Esophagus muscularis mucosa (tissue), 4 donors: ENCODE data around the gene TNRC6C. TPM values are rescaled to one million over a fixed set of nuclear protein-coding genes. Genes with fewer than 3 reads are reported as not detected.

Experiments
- DNase-seq: peaks from one replicate; pipeline ENCODE4 v3.0.0-alpha.2; 2017; ENCODE audit errors: extremely low spot score
- H3K27ac ChIP-seq, 4 donors: fragments of 200-600 bp; sonication (generic); replicated peaks in 1 of 4; 1 replicate in 3 of 4; 2 replicates in 1 of 4; pipeline ENCODE4 v1.5.1; 2016 to 2019; ENCODE audit warnings: mild to moderate bottlenecking in 1 of 4
- H3K27me3 ChIP-seq, 4 donors: fragments of 200-600 bp; sonication (generic); one replicate each; pipeline versions ENCODE4 v1.5.1 to v1.6.0; 2016 to 2019
- H3K36me3 ChIP-seq, 4 donors: fragments of 200-600 bp; sonication (generic); one replicate each; pipeline ENCODE4 v1.5.1; 2016 to 2019
- H3K4me1 ChIP-seq, 4 donors: fragments of 200-600 bp; sonication (generic); one replicate each; pipeline ENCODE4 v1.5.1; 2016 to 2019
- H3K4me3 ChIP-seq, 4 donors: fragments of 200-600 bp; sonication (generic); 1 replicate in 2 of 4; 2 replicates in 2 of 4; pipeline ENCODE4 v1.5.1; 2016 to 2019; ENCODE audit warnings: mild to moderate bottlenecking in 4 of 4, moderate library complexity in 1 of 4
- H3K9me3 ChIP-seq, 4 donors: fragments of 200-600 bp; sonication (generic); 1 replicate in 3 of 4; 2 replicates in 1 of 4; pipeline ENCODE4 v1.5.1; 2016 to 2019
- EP300 ChIP-seq: sonication (generic); formaldehyde crosslinking; IDR thresholded peaks from one replicate; pipeline ENCODE4 v1.6.1; 2017; ENCODE audit warnings: antibody characterized with exemption
- POLR2A ChIP-seq: fragments of 450-650 bp; IDR thresholded peaks from one replicate; pipeline ENCODE4 v1.6.1; 2017; ENCODE audit warnings: antibody characterized with exemption, moderate library complexity, mild to moderate bottlenecking, low read depth
- POLR2AphosphoS5 ChIP-seq, 2 donors: sonication (generic); formaldehyde crosslinking; IDR thresholded peaks; one replicate each; pipeline ENCODE4 v1.6.1; 2017; ENCODE audit warnings: antibody characterized with exemption in 2 of 2
- WGBS: methylation state at CpG from one replicate; pipeline ENCODE4 v1.1.5; 2018; 5-methylcytosine and 5-hydroxymethylcytosine counted together
- intact Hi-C: fragments of 100-400 bp; cut with DNase I; formaldehyde crosslinking; loops from one replicate; pipeline ENCODE4 v1.15.1; 2023
- total RNA-seq, 4 donors: library from RNA; depleted of rRNA; stranded (reverse); fragments of >200 nt; gene quantifications; one replicate each; pipeline versions ENCODE4 v1.1.0 to v1.2.1, GENCODE V29; 2016
- TF ChIP-seq, protein P1 (sequence below), 3 experiments: fragments of 200-600 bp in 2 of 3; fragments of 450-650 bp in 1 of 3; sonication (generic) in 2 of 3; IDR thresholded peaks; one replicate each; pipeline ENCODE4 v1.5.1; 2017 to 2019; ENCODE audit warnings: antibody characterized with exemption in 3 of 3, mild to moderate bottlenecking in 2 of 3, moderate library complexity in 1 of 3

The TNRC6C gene
- 10 to 100 TPM; 21.4 to 31.6 (median 29.0) TPM for total RNA-seq

GRCh38 chr17:77957857-77958715, at the start of gene TNRC6C:
Gene TNRC6C (plus strand): TSS chr17:77958703. CDS start chr17:78004207, 45,504 bp downstream.
- intact Hi-C loops: no loop called here
- Histone ChIP-seq H3K27ac (peak within 1 kb of the TSS; percentile 84 to 96 (median 92)), H3K4me1 (peaks cover 26 to 45% (median 38%) of the 10 kb centered on the region in 4 donors), H3K27me3 (no peaks in the 10 kb centered on the region), H3K4me3 (peak within 1 kb of the TSS; percentile 68 to 89 (median 84)), H3K9me3 (no peaks in the 10 kb centered on the region), H3K36me3 (no peaks in the 10 kb centered on the region)
- WGBS: 0% methylated on average over 20 of the region's 105 CpGs
- TF ChIP-seq, protein P1, sequence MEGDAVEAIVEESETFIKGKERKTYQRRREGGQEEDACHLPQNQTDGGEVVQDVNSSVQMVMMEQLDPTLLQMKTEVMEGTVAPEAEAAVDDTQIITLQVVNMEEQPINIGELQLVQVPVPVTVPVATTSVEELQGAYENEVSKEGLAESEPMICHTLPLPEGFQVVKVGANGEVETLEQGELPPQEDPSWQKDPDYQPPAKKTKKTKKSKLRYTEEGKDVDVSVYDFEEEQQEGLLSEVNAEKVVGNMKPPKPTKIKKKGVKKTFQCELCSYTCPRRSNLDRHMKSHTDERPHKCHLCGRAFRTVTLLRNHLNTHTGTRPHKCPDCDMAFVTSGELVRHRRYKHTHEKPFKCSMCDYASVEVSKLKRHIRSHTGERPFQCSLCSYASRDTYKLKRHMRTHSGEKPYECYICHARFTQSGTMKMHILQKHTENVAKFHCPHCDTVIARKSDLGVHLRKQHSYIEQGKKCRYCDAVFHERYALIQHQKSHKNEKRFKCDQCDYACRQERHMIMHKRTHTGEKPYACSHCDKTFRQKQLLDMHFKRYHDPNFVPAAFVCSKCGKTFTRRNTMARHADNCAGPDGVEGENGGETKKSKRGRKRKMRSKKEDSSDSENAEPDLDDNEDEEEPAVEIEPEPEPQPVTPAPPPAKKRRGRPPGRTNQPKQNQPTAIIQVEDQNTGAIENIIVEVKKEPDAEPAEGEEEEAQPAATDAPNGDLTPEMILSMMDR (IDR thresholded peaks at IDR 0.05): peak in 1 of 3 experiments; percentile 7
- TF ChIP-seq EP300 (no peak), POLR2AphosphoS5 (IDR thresholded peaks at IDR 0.05) (peak; percentile 100), POLR2A (peak; percentile 100)
- DNase-seq: peak; percentile 100

GRCh38 chr17:77909236-77909635, 49.3 kb upstream of the TNRC6C start:
- intact Hi-C loops: no loop called here

GRCh38 chr17:77909816-77910215, 48.7 kb upstream of the TNRC6C start:
- WGBS: 91% methylated on average over 9 of the region's 13 CpGs
- Histone ChIP-seq H3K4me3 (no peak overlapping the region), H3K27me3 (peaks cover 0 to 38% (median 0%) of the 10 kb centered on the region in 4 donors), H3K36me3 (no peaks in the 10 kb centered on the region), H3K4me1 (peaks cover 0 to 11% (median 10%) of the 10 kb centered on the region in 4 donors), H3K27ac (no peak overlapping the region), H3K9me3 (no peaks in the 10 kb centered on the region)
- TF ChIP-seq EP300 (no peak), POLR2AphosphoS5 (IDR thresholded peaks at IDR 0.05) (no peak), POLR2A (no peak)
- TF ChIP-seq, protein P1 (IDR thresholded peaks at IDR 0.05): no peak
- no peak for DNase-seq
- intact Hi-C loops: no loop called here

More at GRCh38 chr17:77909236-77909635, 49.3 kb upstream of the TNRC6C start:
- peak overlapping the region in 1 of 4 donors; percentile 7 for H3K4me3 ChIP-seq
- H3K27ac ChIP-seq: no peak overlapping the region
- 51% methylated on average over 16 of the region's 19 CpGs for WGBS
- H3K9me3 ChIP-seq: no peaks in the 10 kb centered on the region
- H3K4me1 ChIP-seq: peaks cover 0 to 9% (median 5%) of the 10 kb centered on the region in 4 donors
- H3K36me3 ChIP-seq: no peaks in the 10 kb centered on the region
- TF ChIP-seq EP300 (no peak), POLR2A (no peak), POLR2AphosphoS5 (IDR thresholded peaks at IDR 0.05) (no peak)
- TF ChIP-seq, protein P1 (IDR thresholded peaks at IDR 0.05): no peak
- peaks cover 0 to 33% (median 0%) of the 10 kb centered on the region in 4 donors for H3K27me3 ChIP-seq
- DNase-seq: no peak

- H3K4me3 ChIP-seq: no peak overlapping the region
- intact Hi-C loops: no loop called here
- peaks cover 0 to 20% (median 7%) of the 10 kb centered on the region in 4 donors for H3K4me1 ChIP-seq
- no peaks in the 10 kb centered on the region for H3K36me3 ChIP-seq
- 35% methylated on average over 18 of the region's 18 CpGs for WGBS
- no peak overlapping the region for H3K27ac ChIP-seq
- no peak for TF ChIP-seq EP300
- H3K9me3 ChIP-seq: no peaks in the 10 kb centered on the region
- no peak for DNase-seq
- H3K27me3 ChIP-seq: peaks cover 0 to 46% (median 0%) of the 10 kb centered on the region in 4 donors
These were observed 43.9 kb upstream of the TNRC6C start for GRCh38 chr17:77914385-77915254.
